ENCODE data around the gene BEND5. TPM values are rescaled to one million over a fixed set of nuclear protein-coding genes. Genes with fewer than 3 reads are reported as not detected.

The BEND5 gene
- polyA plus RNA-seq, 3 donors = 0.13 TPM; not detected in 2

- Histone ChIP-seq H2AFZ (ENCODE audit: insufficient read depth, low read depth, low read length, poor library complexity, severe bottlenecking) (no peak overlapping the region), H3K4me2 (replicated peaks; ENCODE audit: extremely low read depth, low read length, poor library complexity, severe bottlenecking) (no peak overlapping the region), H3K27me3 (ENCODE audit: control insufficient read depth in 2 of 2, insufficient read depth in 2 of 2, low read length in 2 of 2) (no peaks in the 10 kb centered on the region), H3K36me3 (replicated peaks in 1 of 2; ENCODE audit: control insufficient read depth in 1 of 2, insufficient read depth in 2 of 2, low read length in 2 of 2) (no peaks in the 10 kb centered on the region), H4K20me1 (ENCODE audit: insufficient read depth, low read length) (no peaks in the 10 kb centered on the region), H3K9ac (ENCODE audit: insufficient read depth, low read length, poor library complexity, severe bottlenecking) (no peak overlapping the region), H3K27ac (ENCODE audit: low read depth in 1 of 2, low read length in 2 of 2) (no peak overlapping the region), H3K4me3 (replicated peaks in 1 of 3; ENCODE audit: low read depth in 2 of 3, low read length in 3 of 3) (no peak overlapping the region), H3K4me1 (ENCODE audit: control insufficient read depth in 1 of 2, insufficient read depth in 2 of 2, low read length in 2 of 2) (no peaks in the 10 kb centered on the region), H3K9me3 (replicated peaks in 1 of 2; ENCODE audit: control insufficient read depth in 1 of 2, insufficient read depth in 1 of 2, low read length in 2 of 2) (no peaks in the 10 kb centered on the region), H3K79me2 (ENCODE audit: insufficient read depth, low read length) (no peaks in the 10 kb centered on the region)
- H3K9me3 Mint-ChIP-seq = no peaks in the 10 kb centered on the region
- no peak overlapping the region for H3K27ac Mint-ChIP-seq
- no peak for DNase-seq
- H3K27me3 Mint-ChIP-seq (ENCODE audit: low read depth in 3 of 3) = peaks cover 0 to 1% (median 0%) of the 10 kb centered on the region in 3 donors
- H3K36me3 Mint-ChIP-seq = no peaks in the 10 kb centered on the region
- no peak overlapping the region for H3K4me3 Mint-ChIP-seq
- intact Hi-C loops (cut with micrococcal nuclease) = no loop called here
- no peak for TF ChIP-seq CTCF (IDR thresholded peaks at IDR 0.05)
- H3K4me1 Mint-ChIP-seq = no peaks in the 10 kb centered on the region
These were observed 58.5 kb downstream of the BEND5 start for GRCh38 chr1:48718116-48718630.

- Mint-ChIP-seq H3K4me3 (no peak overlapping the region), H3K4me1 (no peaks in the 10 kb centered on the region), H3K9me3 (no peaks in the 10 kb centered on the region), H3K27ac (no peak overlapping the region), H3K36me3 (no peaks in the 10 kb centered on the region), H3K27me3 (ENCODE audit: low read depth in 3 of 3) (peaks cover 0 to 1% (median 0%) of the 10 kb centered on the region in 3 donors)
- H3K4me3 ChIP-seq (replicated peaks in 1 of 3; ENCODE audit: low read depth in 2 of 3, low read length in 3 of 3) = no peak overlapping the region
- H3K9me3 ChIP-seq (replicated peaks in 1 of 2; ENCODE audit: control insufficient read depth in 1 of 2, insufficient read depth in 1 of 2, low read length in 2 of 2) = no peaks in the 10 kb centered on the region
- intact Hi-C loops (cut with micrococcal nuclease) = no loop called here
- DNase-seq = no peak
- no peaks in the 10 kb centered on the region for H3K36me3 ChIP-seq (replicated peaks in 1 of 2; ENCODE audit: control insufficient read depth in 1 of 2, insufficient read depth in 2 of 2, low read length in 2 of 2)
- no peaks in the 10 kb centered on the region for H3K27me3 ChIP-seq (ENCODE audit: control insufficient read depth in 2 of 2, insufficient read depth in 2 of 2, low read length in 2 of 2)
- no peak overlapping the region for H3K9ac ChIP-seq (ENCODE audit: insufficient read depth, low read length, poor library complexity, severe bottlenecking)
- no peaks in the 10 kb centered on the region for H3K79me2 ChIP-seq (ENCODE audit: insufficient read depth, low read length)
- H3K4me2 ChIP-seq (replicated peaks; ENCODE audit: extremely low read depth, low read length, poor library complexity, severe bottlenecking) = no peak overlapping the region
- no peaks in the 10 kb centered on the region for H4K20me1 ChIP-seq (ENCODE audit: insufficient read depth, low read length)
- no peaks in the 10 kb centered on the region for H3K4me1 ChIP-seq (ENCODE audit: control insufficient read depth in 1 of 2, insufficient read depth in 2 of 2, low read length in 2 of 2)
- TF ChIP-seq CTCF (IDR thresholded peaks at IDR 0.05) = no peak
- no peak overlapping the region for H3K27ac ChIP-seq (ENCODE audit: low read depth in 1 of 2, low read length in 2 of 2)
- WGBS (ENCODE audit: insufficient coverage) = no CpG with 5 or more reads among the region's 1 CpG
- H2AFZ ChIP-seq (ENCODE audit: insufficient read depth, low read depth, low read length, poor library complexity, severe bottlenecking) = no peak overlapping the region
These were observed 59.6 kb downstream of the BEND5 start for GRCh38 chr1:48717082-48717481.

Measured in CD14-positive monocyte (primary cell).